GM12892 (cell line): ENCODE data around the gene CFAP61.

Experiments
- POLR2A ChIP-seq: IDR thresholded peaks from 2 replicates; pipeline ENCODE4 v1.6.1; 2011; ENCODE audit warnings: low read depth, low read length, control low read depth
- POLR2AphosphoS5 ChIP-seq: IDR thresholded peaks from 2 replicates; pipeline ENCODE4 v1.6.1; 2011; ENCODE audit warnings: low read depth, low read length, control low read depth
- TAF1 ChIP-seq: IDR thresholded peaks from 2 replicates; pipeline ENCODE4 v1.6.1; 2011; ENCODE audit warnings: low read depth, mild to moderate bottlenecking, control low read depth, low read length, borderline replicate concordance

DNA sequence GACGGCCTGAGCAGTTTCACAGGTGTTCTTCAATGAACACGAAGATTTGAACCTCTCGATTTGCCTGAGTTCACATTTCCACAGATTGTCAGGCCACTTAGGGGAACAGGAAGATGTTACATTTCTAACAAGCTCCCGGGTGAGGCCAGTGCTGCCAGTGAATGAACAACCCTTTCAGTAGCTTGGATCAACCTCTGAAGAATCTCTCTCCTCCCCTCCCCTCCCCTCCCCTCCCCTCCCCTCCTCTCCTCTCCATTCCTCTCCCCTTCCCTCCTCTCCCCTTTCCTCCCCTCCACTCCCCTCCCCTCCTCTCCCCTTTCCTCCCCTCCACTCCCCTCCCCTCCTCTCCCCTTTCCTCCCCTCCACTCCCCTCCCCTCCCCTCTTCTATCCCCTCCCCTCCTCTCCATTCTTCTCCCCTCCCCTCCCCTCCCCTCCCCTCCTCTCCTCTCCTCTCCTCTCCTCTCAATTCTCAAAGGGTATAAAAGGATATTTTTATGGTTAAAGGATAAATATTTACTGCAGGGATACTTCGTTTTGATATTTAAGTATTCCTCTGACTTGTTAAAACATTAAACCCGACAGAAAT is 201.5 kb downstream of the CFAP61 start:
- no peak for TF ChIP-seq POLR2A
- TF ChIP-seq TAF1 = no peak
- TF ChIP-seq POLR2AphosphoS5 = no peak
